ENCODE results near the gene SLC25A47.
A peak's percentile ranks its signal among the peaks of the same experiment; 100 is the strongest.

Gene SLC25A47

GRCh38 chr14:100348253-100348729, 25.2 kb downstream of the SLC25A47 start:
- DNase-seq (ENCODE audit: low read depth, low spot score) = no peak

- DNase-seq (ENCODE audit: low read depth, low spot score) = no peak
Measured at GRCh38 chr14:100348784-100349685, 25.9 kb downstream of the SLC25A47 start.

GRCh38 chr14:100350276-100350926, 27.3 kb downstream of the SLC25A47 start:
- DNase-seq (ENCODE audit: low read depth, low spot score) = no peak

GRCh38 chr14:100350986-100351385, 27.8 kb downstream of the SLC25A47 start:
- DNase-seq (ENCODE audit: low read depth, low spot score) = no peak

- DNase-seq (ENCODE audit: low read depth, low spot score) = no peak
Measured at GRCh38 chr14:100358396-100358795, 35.3 kb downstream of the SLC25A47 start.

- no peak for DNase-seq (ENCODE audit: low read depth, low spot score)
Measured at GRCh38 chr14:100359111-100359510, 36.0 kb downstream of the SLC25A47 start.

- DNase-seq (ENCODE audit: low read depth, low spot score) = no peak
Measured at GRCh38 chr14:100359881-100360280, 36.7 kb downstream of the SLC25A47 start.

- DNase-seq (ENCODE audit: low read depth, low spot score) = no peak
Measured at GRCh38 chr14:100361626-100362025, 38.5 kb downstream of the SLC25A47 start.

GRCh38 chr14:100362311-100362927, 39.3 kb downstream of the SLC25A47 start:
- DNase-seq (ENCODE audit: low read depth, low spot score) = peak; percentile 25

- DNase-seq (ENCODE audit: low read depth, low spot score) = no peak
Measured at GRCh38 chr14:100363053-100363452, 39.9 kb downstream of the SLC25A47 start.

GRCh38 chr14:100364403-100364802, 41.3 kb downstream of the SLC25A47 start:
- no peak for DNase-seq (ENCODE audit: low read depth, low spot score)

- DNase-seq (ENCODE audit: low read depth, low spot score) = no peak
Measured at GRCh38 chr14:100365741-100366140, 42.6 kb downstream of the SLC25A47 start.

GRCh38 chr14:100369019-100369418, 45.9 kb downstream of the SLC25A47 start:
- DNase-seq (ENCODE audit: low read depth, low spot score) = no peak

GRCh38 chr14:100370003-100370402, 46.9 kb downstream of the SLC25A47 start:
- DNase-seq (ENCODE audit: low read depth, low spot score) = no peak

- DNase-seq (ENCODE audit: low read depth, low spot score) = no peak
Measured at GRCh38 chr14:100371773-100372172, 48.6 kb downstream of the SLC25A47 start.

- no peak for DNase-seq (ENCODE audit: low read depth, low spot score)
Measured at GRCh38 chr14:100372357-100373048, 49.4 kb downstream of the SLC25A47 start.

- DNase-seq (ENCODE audit: low read depth, low spot score) = no peak
Measured at GRCh38 chr14:100374270-100374669, 51.1 kb downstream of the SLC25A47 start.

- no peak for DNase-seq (ENCODE audit: low read depth, low spot score)
Measured at GRCh38 chr14:100374876-100375265, 51.7 kb downstream of the SLC25A47 start.

GRCh38 chr14:100375266-100375962, 52.3 kb downstream of the SLC25A47 start:
- DNase-seq (ENCODE audit: low read depth, low spot score) = peak; percentile 86

- peak; percentile 99 for DNase-seq (ENCODE audit: low read depth, low spot score)
Measured at GRCh38 chr14:100375963-100376735, 53.0 kb downstream of the SLC25A47 start, which contains the start of gene WDR25. WDR25 (plus strand) TSS chr14:100376485.
